PC-9 (cell line): Measurements from ENCODE around the gene MPZL1. TPM values are rescaled to one million over a fixed set of nuclear protein-coding genes. Genes with fewer than 3 reads are reported as not detected.

Source experiments
- BruUV-seq: library from RNA; stranded (reverse); fragments of 400-500 nt; replicated peaks from 2 replicates; lab custom pipeline; 2021; lab: Mats Ljungman, UMichigan
- CTCF ChIA-PET: fragments of 300-600 bp; sonication (Branson Sonifier 250); formaldehyde crosslinking; loops from one replicate; lab custom pipeline; 2022; ENCODE audit warnings: antibody characterized with exemption; lab: Charles Lee
- POLR2A ChIA-PET: fragments of 300-600 bp; sonication (Branson Sonifier 250); formaldehyde crosslinking; loops from one replicate; lab custom pipeline; 2022; ENCODE audit warnings: antibody characterized with exemption; ENCODE audit not compliant: unreplicated experiment; lab: Charles Lee
- DNase-seq, 2 experiments: peaks; one replicate each; pipeline versions ENCODE4 v3.0.0 to v3.0.0-alpha.2; 2015 to 2022; ENCODE audit warnings: mixed read lengths in 1 of 2
- H2AFZ ChIP-seq: fragments of 200-600 bp; sonication (generic); 2 replicates; pipeline ENCODE4 v1.8.1; 2017; ENCODE audit warnings: antibody characterized with exemption
- H3F3A ChIP-seq: fragments of 200-600 bp; sonication (generic); 2 replicates; pipeline ENCODE4 v1.8.1; 2017; ENCODE audit warnings: antibody characterized with exemption, mild to moderate bottlenecking, low read depth; ENCODE audit not compliant: insufficient read depth
- H3K27ac ChIP-seq: fragments of 200-600 bp; sonication (generic); 2 replicates; pipeline ENCODE4 v1.6.1; 2016; ENCODE audit warnings: mixed run types
- H3K27me3 ChIP-seq: fragments of 200-600 bp; sonication (generic); 2 replicates; pipeline ENCODE4 v1.6.1; 2016; ENCODE audit warnings: low read depth, mixed run types; ENCODE audit not compliant: insufficient read depth
- H3K36me3 ChIP-seq: fragments of 200-600 bp; sonication (generic); 2 replicates; pipeline ENCODE4 v1.6.1; 2016; ENCODE audit warnings: low read depth, mixed run types
- H3K4me1 ChIP-seq: fragments of 200-600 bp; sonication (generic); replicated peaks from 2 replicates; pipeline ENCODE4 v1.6.1; 2016; ENCODE audit warnings: mixed run types; ENCODE audit not compliant: insufficient read depth
- H3K4me2 ChIP-seq: fragments of 200-600 bp; sonication (generic); 2 replicates; pipeline ENCODE4 v1.6.1; 2017; ENCODE audit warnings: mixed run types
- H3K4me3 ChIP-seq: fragments of 200-600 bp; sonication (generic); 2 replicates; pipeline ENCODE4 v1.6.1; 2016; ENCODE audit warnings: mixed run types
- H3K79me2 ChIP-seq: fragments of 200-600 bp; sonication (generic); 2 replicates; pipeline ENCODE4 v1.6.1; 2017; ENCODE audit warnings: low read depth, mixed run types
- H3K9me2 ChIP-seq: fragments of 200-600 bp; sonication (generic); 2 replicates; pipeline ENCODE4 v1.8.1; 2017; ENCODE audit warnings: mild to moderate bottlenecking; ENCODE audit not compliant: insufficient read depth
- H3K9me3 ChIP-seq: fragments of 200-600 bp; sonication (generic); 2 replicates; pipeline ENCODE4 v1.8.1; 2016; ENCODE audit warnings: low read depth; ENCODE audit not compliant: insufficient read depth
- H4K20me1 ChIP-seq: fragments of 200-600 bp; sonication (generic); 2 replicates; pipeline ENCODE4 v1.8.1; 2017; ENCODE audit not compliant: insufficient read depth
- CTCF ChIP-seq: fragments of 200-600 bp; sonication (generic); conservative IDR thresholded peaks from 2 replicates; pipeline ENCODE4 v1.6.1; 2017; ENCODE audit warnings: mixed run types, antibody characterized with exemption, mild to moderate bottlenecking, moderate library complexity
- EZH2 ChIP-seq: fragments of 200-600 bp; sonication (generic); IDR thresholded peaks from 2 replicates; pipeline ENCODE4 v1.8.0; 2017; ENCODE audit warnings: antibody characterized with exemption, low read depth
- intact Hi-C: fragments of 100-400 bp; cut with micrococcal nuclease; formaldehyde crosslinking; loops from one replicate; pipeline ENCODE4 v1.10.0; 2022; ENCODE audit not compliant: unreplicated experiment
- total RNA-seq: library from RNA; stranded (reverse); gene quantifications from 2 replicates; pipeline ENCODE4 v1.2.3, GENCODE V29; 2021

Gene MPZL1
- total RNA-seq, 1 experiment from 2014 or later, result 80.3 TPM

GRCh38 chr1:167711797-167712196 lies 10.0 kb upstream of the MPZL1 start:
- Histone ChIP-seq H3K9me3 (no peaks in the 10 kb centered on the region), H3F3A (peaks cover 14% of the 10 kb centered on the region; the same call in 1 of the 2 replicates), H2AFZ (no peak overlapping the region), H3K4me1 (peaks cover 1% of the 10 kb centered on the region; the same call in 1 of the 2 replicates), H3K79me2 (no peaks in the 10 kb centered on the region), H3K36me3 (no peaks in the 10 kb centered on the region), H3K27me3 (no peaks in the 10 kb centered on the region), H3K27ac (no peak overlapping the region), H3K9me2 (no peaks in the 10 kb centered on the region), H3K4me2 (no peak overlapping the region), H4K20me1 (no peaks in the 10 kb centered on the region), H3K4me3 (no peak overlapping the region)
- TF ChIP-seq CTCF (no peak), EZH2 (no peak)
- DNase-seq, result no peak
- ChIA-PET CTCF (interaction anchor here (0.7 kb wide), 1 partner anchor 371 kb away, joined by 5 read pairs; no protein-coding TSS in a partner anchor), POLR2A (no interaction called here)
- BruUV-seq, result no TSS peak
- intact Hi-C loops, result no loop called here

DNA sequence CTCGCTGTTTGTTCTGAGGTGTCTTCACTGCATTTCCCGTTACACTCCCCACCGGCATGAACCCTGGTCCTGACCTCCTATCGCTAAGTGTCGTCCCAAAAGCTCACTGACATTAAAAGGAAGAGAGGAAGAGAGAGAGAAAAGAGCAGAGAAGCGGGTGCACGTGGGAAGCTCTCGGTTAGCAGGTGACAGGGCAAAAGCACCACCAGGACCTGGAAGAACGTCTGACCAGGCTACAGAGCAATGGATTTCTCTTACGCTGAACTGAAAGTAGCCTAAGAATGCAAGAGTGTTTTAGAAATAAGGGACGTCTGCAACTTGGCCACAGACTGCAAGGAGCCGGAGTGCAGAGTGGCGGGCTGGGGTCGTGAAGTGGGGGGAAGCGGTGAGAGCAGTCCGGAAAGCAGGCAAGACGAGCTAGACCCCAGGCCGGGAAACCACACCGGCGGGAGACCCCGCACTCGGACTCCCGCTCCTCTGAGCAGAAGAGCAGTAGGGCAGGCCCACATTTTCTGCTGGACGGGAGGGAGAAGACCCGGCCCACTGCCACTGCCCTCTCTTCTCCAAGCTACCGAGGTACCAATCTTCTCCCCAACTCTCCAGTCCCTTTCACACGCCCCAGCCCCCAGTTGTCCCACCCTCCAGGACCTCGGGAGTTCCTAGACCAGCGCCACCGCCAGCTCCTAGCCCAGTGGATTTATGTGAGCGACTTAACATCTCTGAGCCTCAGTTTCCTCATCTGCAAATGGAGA lies 8.3 kb upstream of the MPZL1 start:
- ChIA-PET CTCF (interaction anchor here (0.6 to 1.1 kb wide), 3 partner anchors 83 to 550 kb away, joined by 3 to 10 read pairs (median 8); no protein-coding TSS in a partner anchor), POLR2A (interaction anchor here (0.6 to 0.7 kb wide), 2 partner anchors 84 to 368 kb away, joined by 3 to 6 read pairs; no protein-coding TSS in a partner anchor)
- H3K4me3 ChIP-seq, result peak overlapping the region; percentile 97
- H3K79me2 ChIP-seq, result no peaks in the 10 kb centered on the region
- no peaks in the 10 kb centered on the region for H3K9me3 ChIP-seq
- peak overlapping the region; percentile 97 for H3K4me2 ChIP-seq
- H4K20me1 ChIP-seq, result no peaks in the 10 kb centered on the region
- intact Hi-C loops, result loop anchor here (1.0 to 2.0 kb wide), 2 partner anchors 223 to 370 kb away; partner anchors contain the start of genes DCAF6 and MPC2
- peak overlapping the region; percentile 91 for H2AFZ ChIP-seq
- peaks cover 6% of the 10 kb centered on the region; the same call in 1 of the 2 replicates for H3K4me1 ChIP-seq
- H3K27me3 ChIP-seq, result no peaks in the 10 kb centered on the region
- peak in 1 of 2 experiments; percentile 20 for DNase-seq
- no peak overlapping the region for H3K27ac ChIP-seq
- peaks cover 17% of the 10 kb centered on the region; the same call in 1 of the 2 replicates for H3F3A ChIP-seq
- TF ChIP-seq CTCF, result no peak
- no peak for TF ChIP-seq EZH2
- H3K9me2 ChIP-seq, result no peaks in the 10 kb centered on the region
- H3K36me3 ChIP-seq, result no peaks in the 10 kb centered on the region
- no TSS peak for BruUV-seq

DNA sequence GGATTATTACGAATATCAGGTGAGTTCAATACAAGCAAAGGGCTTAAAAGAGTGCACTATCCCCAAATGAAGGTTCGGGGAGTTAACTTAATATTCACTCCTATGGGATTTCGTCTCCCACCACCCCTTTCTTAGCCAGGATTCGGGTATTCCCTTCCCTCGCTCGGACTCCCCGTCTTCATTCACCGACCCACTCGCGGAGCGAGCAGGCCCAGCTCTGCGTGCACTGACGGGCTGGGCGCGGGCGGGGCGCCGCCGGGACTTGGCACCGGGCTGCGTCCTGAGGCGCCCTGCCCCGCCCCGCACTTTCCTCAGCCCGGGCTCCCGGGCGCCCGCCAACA lies 7.7 kb upstream of the MPZL1 start:
- H3K9me2 ChIP-seq, result no peaks in the 10 kb centered on the region
- CTCF ChIA-PET, result interaction anchor here (0.6 to 1.1 kb wide), 3 partner anchors 83 to 551 kb away, joined by 3 to 10 read pairs (median 8); no protein-coding TSS in a partner anchor

More for the DNA sequence above, 7.7 kb upstream of the MPZL1 start:
- no peak for TF ChIP-seq EZH2
- TF ChIP-seq CTCF, result no peak
- DNase-seq, result no peak
- Histone ChIP-seq H3K79me2 (no peaks in the 10 kb centered on the region), H3K4me3 (peak overlapping the region; percentile 97), H3K9me3 (no peaks in the 10 kb centered on the region), H4K20me1 (no peaks in the 10 kb centered on the region), H3K4me1 (peaks cover 6% of the 10 kb centered on the region; the same call in 1 of the 2 replicates), H3F3A (peaks cover 17% of the 10 kb centered on the region; the same call in 1 of the 2 replicates), H3K4me2 (peak overlapping the region; percentile 97), H3K36me3 (no peaks in the 10 kb centered on the region), H3K27ac (peak overlapping the region; percentile 56), H3K27me3 (no peaks in the 10 kb centered on the region), H2AFZ (peak overlapping the region; percentile 91)
- POLR2A ChIA-PET, result interaction anchor here (0.7 kb wide), 1 partner anchor 368 kb away, joined by 6 read pairs; no protein-coding TSS in a partner anchor
- no TSS peak for BruUV-seq
- intact Hi-C loops, result loop anchor here (2.0 kb wide), 1 partner anchor 223 kb away; the partner anchor contains the start of genes DCAF6 and MPC2
